ENCODE data around the gene UBASH3B.
"Not testable (repeated sequence)": the region's sequence is repeated elsewhere in the genome, so short reads cannot be mapped to it uniquely, and the experiment has no call there.

DNA sequence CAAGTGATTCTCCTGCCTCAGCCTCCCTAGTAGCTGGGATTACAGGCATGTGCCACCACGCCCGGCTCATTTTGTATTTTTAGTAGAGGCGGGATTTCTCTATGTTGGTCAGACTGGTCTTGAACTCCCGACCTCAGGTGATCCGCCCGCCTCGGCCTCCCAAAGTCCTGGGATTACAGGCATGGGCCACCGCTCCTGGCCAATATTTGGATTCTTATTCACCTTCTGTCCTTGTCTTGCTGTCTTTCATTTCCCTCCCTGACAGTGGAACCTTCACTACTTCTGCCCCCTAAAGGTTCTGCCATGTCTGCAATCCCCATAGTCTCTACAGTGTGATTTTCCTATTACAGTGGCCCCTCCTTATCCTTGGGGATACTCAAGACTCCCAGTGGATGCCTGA, 75.2 kb downstream of the UBASH3B start:
- TF ChIP-seq, protein P1, sequence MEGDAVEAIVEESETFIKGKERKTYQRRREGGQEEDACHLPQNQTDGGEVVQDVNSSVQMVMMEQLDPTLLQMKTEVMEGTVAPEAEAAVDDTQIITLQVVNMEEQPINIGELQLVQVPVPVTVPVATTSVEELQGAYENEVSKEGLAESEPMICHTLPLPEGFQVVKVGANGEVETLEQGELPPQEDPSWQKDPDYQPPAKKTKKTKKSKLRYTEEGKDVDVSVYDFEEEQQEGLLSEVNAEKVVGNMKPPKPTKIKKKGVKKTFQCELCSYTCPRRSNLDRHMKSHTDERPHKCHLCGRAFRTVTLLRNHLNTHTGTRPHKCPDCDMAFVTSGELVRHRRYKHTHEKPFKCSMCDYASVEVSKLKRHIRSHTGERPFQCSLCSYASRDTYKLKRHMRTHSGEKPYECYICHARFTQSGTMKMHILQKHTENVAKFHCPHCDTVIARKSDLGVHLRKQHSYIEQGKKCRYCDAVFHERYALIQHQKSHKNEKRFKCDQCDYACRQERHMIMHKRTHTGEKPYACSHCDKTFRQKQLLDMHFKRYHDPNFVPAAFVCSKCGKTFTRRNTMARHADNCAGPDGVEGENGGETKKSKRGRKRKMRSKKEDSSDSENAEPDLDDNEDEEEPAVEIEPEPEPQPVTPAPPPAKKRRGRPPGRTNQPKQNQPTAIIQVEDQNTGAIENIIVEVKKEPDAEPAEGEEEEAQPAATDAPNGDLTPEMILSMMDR (conservative IDR thresholded peaks at IDR 0.05): not testable (repeated sequence)
- not testable (repeated sequence) for TF ChIP-seq EZH2 (IDR thresholded peaks at IDR 0.05; ENCODE audit: low read depth)

Data from PC-9 (cell line).